ENCODE data around the gene ZHX3.

ZHX3 gene

GRCh38 chr20:41222296-41222695 lies 95.2 kb downstream of the ZHX3 start:
- ChIA-PET CTCF (no interaction called here), POLR2A (no interaction called here)
- DNase-seq (ENCODE audit: extremely low spot score), result no peak
- TF ChIP-seq, protein P1, sequence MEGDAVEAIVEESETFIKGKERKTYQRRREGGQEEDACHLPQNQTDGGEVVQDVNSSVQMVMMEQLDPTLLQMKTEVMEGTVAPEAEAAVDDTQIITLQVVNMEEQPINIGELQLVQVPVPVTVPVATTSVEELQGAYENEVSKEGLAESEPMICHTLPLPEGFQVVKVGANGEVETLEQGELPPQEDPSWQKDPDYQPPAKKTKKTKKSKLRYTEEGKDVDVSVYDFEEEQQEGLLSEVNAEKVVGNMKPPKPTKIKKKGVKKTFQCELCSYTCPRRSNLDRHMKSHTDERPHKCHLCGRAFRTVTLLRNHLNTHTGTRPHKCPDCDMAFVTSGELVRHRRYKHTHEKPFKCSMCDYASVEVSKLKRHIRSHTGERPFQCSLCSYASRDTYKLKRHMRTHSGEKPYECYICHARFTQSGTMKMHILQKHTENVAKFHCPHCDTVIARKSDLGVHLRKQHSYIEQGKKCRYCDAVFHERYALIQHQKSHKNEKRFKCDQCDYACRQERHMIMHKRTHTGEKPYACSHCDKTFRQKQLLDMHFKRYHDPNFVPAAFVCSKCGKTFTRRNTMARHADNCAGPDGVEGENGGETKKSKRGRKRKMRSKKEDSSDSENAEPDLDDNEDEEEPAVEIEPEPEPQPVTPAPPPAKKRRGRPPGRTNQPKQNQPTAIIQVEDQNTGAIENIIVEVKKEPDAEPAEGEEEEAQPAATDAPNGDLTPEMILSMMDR (IDR thresholded peaks at IDR 0.05; ENCODE audit: control extremely low read depth, extremely low read depth, low read depth, missing control alignments), result no peak

DNA sequence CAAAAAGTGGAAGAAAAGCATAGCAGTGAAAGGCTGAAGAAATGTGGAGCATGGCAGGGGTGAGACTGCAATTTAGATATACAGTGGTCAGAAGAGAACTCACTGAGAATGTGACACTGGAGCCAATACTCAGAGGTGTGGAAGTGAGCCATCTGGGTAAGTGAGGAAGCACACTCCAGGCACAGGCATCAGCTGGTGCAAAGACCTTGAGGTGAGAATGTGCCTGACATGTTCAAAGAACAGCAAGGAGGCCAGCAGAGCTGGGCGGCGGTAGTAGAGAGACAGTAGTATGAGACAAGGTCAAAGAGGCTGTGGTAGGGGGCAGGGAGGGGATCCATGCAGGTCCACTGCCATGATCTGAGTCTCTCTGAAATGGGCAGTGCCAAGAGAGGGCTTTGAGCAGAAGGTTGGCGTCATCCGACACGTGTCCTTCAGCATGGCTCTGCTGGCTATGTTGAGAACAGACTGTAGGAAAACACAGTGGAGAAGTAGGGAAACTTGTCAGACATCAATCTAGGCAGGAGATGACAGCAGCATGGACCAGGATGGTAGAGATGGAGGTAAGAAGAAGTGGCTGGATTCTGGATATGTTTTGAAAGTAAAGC lies 95.8 kb downstream of the ZHX3 start:
- no peak for DNase-seq (ENCODE audit: extremely low spot score)
- ChIA-PET CTCF (no interaction called here), POLR2A (no interaction called here)
- TF ChIP-seq, protein P1 (IDR thresholded peaks at IDR 0.05; ENCODE audit: control extremely low read depth, extremely low read depth, low read depth, missing control alignments), result no peak

DNA sequence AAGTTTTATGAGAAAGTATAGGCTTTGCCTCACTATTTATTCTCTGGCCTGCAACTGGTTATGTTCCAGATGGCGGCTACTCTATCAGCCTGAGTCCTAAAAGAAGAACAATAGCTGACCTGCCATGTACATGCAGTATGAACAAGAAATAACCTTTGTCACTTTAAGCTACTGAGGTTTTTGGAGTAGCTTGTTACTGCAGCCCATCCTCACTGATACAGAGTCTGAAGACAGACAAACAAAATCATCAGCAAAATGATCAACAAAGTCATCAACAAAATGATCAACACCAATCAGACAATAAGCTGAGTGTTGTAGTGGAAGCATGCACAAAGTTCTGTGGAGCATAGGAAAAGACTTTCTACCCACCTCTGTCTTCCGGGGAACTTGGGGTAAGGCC lies 97.7 kb downstream of the ZHX3 start:
- POLR2A ChIA-PET, result no interaction called here
- TF ChIP-seq, protein P1 (IDR thresholded peaks at IDR 0.05; ENCODE audit: control extremely low read depth, extremely low read depth, low read depth, missing control alignments), result no peak
- DNase-seq (ENCODE audit: extremely low spot score), result no peak
- CTCF ChIA-PET, result interaction anchor here (1.1 to 2.3 kb wide), 9 partner anchors 10 to 254 kb away, joined by 3 to 24 read pairs (median 4); no protein-coding TSS in a partner anchor

DNA sequence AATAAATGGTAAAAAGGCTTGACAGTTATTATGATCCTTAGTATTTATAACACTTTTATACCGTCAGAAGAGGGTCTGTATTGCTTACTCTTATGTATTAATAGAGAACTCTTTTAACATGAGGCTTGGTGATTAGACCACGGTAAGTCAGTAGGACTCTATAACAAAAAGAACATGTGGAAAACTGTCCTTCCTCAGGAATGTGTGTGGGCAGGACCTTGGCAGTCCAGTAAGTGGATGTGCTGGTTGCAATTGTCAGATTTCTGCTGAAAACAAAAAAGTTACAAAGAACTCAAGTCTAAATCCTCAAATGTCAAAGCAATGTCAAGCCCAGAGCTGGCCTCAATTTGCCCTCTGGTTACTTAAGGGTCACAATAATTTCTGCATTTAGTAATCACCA lies 99.1 kb downstream of the ZHX3 start:
- CTCF ChIA-PET, result interaction anchor here (1.0 to 2.3 kb wide), 8 partner anchors 11 to 46 kb away, joined by 3 to 24 read pairs (median 4); no protein-coding TSS in a partner anchor
- POLR2A ChIA-PET, result no interaction called here
- TF ChIP-seq, protein P1 (IDR thresholded peaks at IDR 0.05; ENCODE audit: control extremely low read depth, extremely low read depth, low read depth, missing control alignments), result no peak
- DNase-seq (ENCODE audit: extremely low spot score), result no peak

DNA sequence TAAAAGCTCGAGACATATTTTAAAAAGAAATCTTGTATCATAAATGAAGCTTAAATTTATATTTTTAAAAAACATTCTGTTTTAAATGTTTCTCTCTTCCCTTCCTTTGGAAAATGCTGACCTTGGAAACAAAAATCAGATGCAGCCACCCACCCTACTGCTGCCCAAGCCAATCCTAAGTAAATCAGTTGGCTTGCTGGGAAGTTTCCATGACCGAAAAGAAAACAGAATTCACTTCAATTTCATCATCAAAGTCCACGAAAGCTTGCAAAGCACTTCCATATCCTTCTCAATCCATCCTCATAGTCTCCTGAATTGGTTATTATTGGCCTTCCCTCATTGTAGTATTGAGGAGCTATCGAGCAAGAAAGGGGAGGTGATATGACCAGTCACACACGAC lies 100.1 kb downstream of the ZHX3 start:
- TF ChIP-seq, protein P1 (IDR thresholded peaks at IDR 0.05; ENCODE audit: control extremely low read depth, extremely low read depth, low read depth, missing control alignments), result no peak
- POLR2A ChIA-PET, result no interaction called here
- CTCF ChIA-PET, result interaction anchor here (1.0 to 1.3 kb wide), 2 partner anchors 14 to 15 kb away, joined by 3 to 4 read pairs; no protein-coding TSS in a partner anchor
- DNase-seq (ENCODE audit: extremely low spot score), result no peak

DNA sequence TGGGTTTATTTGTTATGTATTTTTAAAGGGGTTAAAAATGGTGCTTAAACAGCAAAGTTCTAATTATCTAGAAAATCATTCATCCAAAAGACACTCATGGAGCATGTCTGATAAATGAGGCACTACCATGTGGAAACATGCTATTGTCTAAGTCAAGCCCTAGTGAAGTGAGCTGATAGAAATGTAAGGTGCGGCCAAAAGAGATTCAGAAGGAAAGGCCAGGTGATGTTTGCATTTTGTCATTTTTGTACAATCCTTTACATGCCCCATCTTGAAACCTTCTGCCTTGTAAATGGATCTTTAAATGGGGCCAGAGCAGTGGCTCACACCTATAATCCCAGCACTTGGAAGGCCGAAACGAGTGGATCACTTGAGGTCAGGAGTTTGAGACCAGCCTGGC lies 102.9 kb downstream of the ZHX3 start:
- CTCF ChIA-PET, result interaction anchor here (1.0 to 1.3 kb wide), 2 partner anchors 18 to 42 kb away, joined by 3 to 4 read pairs; no protein-coding TSS in a partner anchor
- no peak for DNase-seq (ENCODE audit: extremely low spot score)
- POLR2A ChIA-PET, result no interaction called here
- TF ChIP-seq, protein P1 (IDR thresholded peaks at IDR 0.05; ENCODE audit: control extremely low read depth, extremely low read depth, low read depth, missing control alignments), result no peak

Data from GM10248 (cell line).